ENCODE results near the gene LPP.

The LPP gene

DNA sequence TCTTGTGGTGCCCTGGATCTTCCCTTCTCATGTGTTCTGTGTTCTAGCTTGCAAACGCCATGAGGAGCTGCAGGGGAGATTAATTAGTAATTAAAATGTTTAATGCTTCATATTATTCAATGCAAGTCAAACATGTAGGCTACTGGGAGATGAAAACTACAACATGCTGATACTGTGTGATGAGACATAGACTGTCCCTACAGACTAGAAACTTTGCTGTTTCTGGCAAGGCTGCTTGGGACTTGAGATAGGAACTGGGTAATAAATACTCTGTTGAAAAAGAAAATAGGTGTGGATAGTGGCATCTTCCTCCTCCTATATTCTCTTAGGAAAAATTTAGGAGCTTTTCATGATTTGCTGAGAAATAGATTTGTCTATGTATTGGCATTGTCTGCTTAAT is 379.2 kb downstream of the LPP start:
- no peak for DNase-seq

DNA sequence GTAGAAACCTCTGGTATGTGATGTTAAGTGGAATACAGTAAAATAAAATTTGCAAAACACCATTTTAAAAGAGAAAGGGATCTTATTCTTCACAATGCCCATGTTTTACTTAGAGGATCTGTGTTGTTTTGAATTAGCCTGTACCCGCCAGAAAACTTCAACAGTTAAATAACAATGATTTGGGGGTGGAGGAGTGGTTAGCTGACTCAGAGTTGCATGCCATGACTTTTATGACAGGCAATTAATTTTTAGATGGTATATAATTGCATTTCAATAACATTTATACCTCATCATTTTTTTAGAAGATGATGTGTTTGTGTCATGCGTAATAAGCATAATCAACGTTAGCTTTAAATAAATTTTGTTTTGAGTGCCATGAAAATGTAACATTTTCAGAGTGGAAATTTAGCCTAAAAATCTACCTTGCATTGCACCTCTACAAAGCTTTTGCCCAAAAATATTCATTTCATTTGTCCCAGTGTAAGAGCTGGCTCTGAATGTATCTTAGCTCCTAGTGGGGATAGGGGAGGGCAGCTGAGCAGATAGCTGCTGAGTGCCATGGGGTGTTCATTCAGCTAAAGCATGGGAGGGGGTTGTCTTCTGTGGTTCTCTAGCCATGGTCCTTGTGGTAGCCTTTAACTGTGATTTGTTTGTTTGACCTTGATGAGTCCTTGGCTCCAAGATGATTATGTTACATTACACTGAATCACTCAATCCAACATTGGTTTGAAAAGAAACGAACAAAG is 379.8 kb downstream of the LPP start:
- no peak for DNase-seq

DNA sequence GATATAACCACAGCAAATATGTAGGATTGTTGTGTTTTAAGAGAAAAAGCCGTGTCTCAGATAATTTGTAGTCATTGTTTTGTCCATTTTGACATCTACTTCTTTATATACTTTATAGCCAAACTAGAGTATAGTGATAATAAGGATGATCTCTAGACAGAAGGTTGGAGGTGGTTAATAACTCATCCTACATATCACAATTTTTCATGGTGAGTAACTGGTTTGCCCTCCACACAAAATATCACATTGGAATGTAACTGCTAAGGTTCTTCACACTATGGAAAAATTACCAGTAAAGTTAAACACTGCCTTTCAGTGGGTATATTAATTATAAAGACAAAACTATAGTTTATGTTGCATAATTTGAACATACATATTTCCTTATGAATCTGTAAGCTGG is 380.7 kb downstream of the LPP start:
- DNase-seq: no peak

DNA sequence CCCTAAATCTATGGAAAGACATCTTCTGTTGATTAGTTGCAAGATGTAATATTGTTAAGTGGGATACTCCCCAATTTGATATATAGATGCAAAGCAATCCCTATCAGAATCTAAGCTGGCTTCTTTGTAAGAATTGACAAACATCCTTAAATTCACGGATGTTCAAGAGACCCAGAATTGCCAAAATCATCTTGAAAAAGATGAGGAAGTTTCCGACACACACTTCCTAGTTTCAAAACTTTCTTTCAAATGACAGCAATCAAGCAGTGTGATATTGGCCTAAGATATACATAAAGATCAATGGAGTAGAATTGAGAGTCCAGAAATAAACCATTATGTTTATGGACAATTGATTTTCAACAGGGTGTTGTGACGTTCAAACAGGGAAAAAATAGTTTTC is 383.6 kb downstream of the LPP start:
- peak in 2 of 3 donors; percentile 34 to 37 for DNase-seq

DNA sequence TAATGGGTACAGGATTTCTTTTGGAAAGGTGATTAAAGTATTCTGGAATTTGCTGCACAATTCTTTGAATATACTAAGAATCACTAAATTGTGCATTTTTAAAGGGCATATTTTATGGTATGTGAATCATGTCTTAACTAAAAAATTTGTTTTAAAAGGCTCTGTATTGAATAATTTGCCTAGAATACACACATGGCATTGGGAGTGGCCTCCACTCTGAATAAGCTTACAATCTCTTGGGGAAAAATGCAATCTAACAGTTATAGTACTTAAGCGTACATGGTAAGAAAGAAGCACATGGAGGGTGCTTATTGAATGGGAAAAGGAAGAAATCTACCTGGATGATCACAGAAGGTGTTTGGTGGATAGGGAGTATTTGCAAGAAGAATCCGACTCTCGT is 385.1 kb downstream of the LPP start:
- no peak for DNase-seq

DNA sequence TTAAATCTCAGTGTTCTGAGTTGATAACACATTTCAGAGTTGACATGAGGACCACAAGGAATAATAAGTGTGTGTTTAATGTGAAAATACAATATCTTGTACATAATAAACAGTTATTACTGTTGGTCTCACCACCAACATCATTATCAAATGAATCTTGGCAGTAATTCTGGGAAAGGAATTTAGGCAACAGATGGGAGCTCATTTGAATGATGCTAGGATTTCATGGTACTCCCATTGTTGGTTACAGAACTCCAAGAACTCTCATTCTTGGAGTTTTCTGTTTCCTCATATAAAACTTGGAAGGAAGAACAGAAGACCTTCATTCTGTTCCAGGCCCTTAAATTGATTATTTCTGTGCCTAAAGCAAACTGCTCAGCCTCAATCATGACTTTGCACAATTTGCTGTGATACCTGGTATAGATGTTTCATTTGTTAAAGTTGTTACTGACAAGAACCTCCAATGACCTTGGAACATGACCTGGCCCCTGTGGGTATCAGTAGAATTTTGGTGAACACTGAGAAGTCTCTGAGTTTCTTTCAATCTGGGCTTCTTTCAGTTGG is 385.8 kb downstream of the LPP start:
- DNase-seq: no peak

DNA sequence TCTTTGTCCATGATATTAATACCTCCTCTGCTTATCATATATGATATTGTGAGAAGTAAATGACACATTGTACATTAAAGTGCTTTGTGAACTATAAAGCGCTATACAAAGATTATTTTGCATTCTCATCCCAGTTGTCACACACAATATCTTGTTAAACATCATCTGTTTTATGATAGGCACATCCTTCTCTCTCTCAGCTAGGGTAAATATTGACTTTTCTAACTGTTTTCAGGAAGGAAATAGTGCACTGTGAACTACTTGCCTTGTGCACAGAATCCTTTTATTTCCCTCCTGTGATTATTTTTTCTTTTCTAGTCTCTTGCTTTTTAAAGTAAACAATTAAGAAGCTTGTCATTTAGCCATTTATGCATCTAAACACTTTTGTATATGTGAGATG is 388.2 kb downstream of the LPP start:
- DNase-seq: no peak

DNA sequence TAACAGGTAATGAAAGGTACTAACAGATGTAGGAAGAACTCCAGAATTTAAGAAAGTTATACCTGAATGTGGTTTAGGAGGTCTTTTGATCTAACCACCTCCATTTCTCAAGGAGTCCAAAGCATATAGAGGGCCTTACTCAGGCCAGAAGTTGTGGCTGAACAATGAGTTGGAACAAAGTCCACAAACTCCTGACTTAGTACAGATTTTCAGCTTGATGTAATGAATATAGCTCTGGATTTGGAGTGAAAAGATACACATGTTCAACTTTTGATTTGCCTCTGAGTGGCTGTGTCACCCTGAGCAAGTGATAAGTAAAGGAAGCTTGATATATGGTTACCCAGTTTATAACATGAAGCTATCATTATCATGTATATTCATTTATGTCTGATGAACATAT is 390.1 kb downstream of the LPP start:
- DNase-seq: no peak

DNA sequence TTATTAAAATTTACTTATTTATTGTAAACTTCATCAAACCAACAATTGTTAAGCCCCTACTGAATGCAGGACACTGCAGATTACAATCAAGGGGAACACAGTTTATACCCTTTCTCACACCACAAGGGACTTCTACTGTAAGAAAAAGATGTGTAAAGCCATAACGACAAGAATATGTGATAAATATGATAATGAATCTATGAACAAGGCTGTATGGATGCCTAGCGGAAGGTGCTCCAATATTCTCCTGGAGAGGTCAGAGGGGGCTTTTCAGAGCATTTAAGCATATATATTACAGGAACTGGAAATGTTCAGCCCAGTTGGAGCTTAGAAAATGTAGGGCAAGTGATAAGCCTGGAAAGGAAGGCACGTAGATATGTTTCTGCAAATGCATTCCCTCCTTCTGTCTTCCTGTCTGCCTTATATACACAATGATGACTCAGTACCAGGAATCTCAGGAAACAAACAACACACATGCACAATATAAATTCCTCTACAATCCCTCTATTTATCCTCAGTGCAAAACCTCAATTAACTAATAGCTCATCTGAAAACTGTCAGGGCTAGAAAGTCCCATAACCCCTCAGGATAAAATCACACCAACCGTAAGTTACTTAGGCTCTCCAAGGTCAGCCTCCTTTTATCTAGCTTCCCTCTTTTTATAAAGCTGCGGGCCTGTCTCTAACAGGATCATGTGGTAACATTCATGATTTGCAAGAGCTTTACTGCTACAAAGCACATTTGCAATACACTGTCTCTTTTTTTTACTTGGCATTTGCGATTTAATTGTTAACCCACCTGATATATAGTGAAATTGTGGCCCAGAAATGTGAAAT is 393.1 kb downstream of the LPP start:
- DNase-seq: no peak

DNA sequence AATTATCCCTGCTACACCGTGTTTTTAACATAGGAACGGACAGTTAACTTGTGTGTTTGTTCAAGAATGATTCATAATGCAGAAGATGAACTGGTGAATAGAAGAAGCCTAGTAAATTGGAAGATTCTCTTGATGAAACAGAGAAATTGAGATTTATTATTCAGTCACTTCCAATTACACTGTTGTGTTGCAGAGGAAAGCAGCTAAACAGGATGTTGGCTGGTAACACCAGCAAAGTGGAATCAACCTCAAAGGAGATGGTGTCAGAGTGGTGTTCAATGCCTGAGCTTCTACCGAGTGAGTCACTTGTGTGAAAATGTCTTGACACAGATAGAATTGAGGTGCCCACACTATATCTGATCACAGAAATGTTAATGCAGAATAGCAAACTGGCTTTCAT is 399.6 kb downstream of the LPP start:
- no peak for DNase-seq

DNA sequence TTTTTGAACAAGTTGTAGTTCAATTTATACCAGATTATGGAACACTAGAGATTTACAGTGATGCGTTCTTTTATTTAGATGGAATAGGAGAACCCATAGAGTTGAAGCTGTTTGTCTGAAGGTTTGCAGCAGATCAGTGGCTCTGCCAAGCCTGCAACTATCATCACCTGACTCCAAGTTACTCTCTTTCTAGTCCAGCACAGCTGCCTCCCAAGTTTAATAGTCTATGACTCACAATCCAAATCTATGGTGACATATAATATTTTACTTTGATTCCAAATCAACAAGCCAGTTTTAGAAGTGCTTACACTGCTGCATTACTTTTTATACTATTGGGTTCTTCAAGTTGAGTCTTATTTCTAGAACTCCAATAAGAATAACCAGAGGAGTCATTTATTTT is 400.4 kb downstream of the LPP start:
- DNase-seq: no peak

DNA sequence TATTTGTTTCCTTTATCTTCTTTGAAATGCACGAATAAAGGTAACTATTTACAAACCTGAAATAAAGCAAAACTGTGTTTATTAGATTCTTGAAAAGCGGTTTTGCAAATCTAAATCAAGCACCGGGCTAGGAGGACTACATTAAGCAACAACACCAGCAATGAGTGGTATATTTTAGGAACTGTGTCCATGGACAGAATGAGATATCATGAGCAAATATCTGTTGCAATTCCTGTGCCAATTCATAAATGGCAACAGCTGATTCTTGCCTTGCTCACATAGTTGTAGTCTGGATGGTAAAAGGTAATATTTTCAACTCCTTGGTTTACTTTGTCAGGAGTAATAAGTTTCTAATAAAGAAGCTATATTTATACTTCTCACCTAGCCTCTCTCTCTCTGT is 403.3 kb downstream of the LPP start:
- DNase-seq: peak; percentile 20 to 55 (median 50)

DNA sequence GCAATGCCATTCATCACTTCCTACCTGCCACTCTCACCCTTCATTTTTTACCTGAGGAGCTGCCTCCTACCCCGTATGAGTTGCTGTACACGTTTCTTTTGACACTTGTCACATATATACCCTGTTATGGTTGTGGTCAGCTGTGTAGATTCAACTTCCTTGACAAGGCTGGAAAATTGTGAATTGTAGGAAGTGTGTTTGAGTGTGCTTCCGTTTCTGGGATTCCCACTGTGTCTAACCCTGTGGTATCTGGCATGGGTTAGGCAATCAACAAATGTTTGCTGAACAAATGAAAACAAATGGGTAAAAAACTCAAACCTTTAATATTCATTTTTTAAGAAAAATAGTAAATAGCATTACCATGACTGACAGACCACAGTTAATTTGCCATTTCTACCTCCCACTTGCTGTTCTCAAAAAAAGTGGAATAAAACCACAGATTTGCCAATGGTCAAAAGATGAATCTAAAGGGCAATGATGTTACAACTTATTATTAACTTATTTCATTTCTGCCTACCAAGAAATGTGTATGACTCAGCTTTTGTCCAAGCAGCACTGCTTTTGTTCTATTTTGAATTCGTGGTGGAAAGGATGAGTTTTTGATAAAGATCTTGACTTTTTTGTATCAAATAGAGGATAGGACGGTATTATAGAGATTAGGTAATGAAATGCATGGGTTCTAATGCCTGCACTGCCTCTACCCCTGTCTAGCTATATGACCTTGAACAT is 404.6 kb downstream of the LPP start:
- peak; percentile 71 to 88 (median 85) for DNase-seq

DNA sequence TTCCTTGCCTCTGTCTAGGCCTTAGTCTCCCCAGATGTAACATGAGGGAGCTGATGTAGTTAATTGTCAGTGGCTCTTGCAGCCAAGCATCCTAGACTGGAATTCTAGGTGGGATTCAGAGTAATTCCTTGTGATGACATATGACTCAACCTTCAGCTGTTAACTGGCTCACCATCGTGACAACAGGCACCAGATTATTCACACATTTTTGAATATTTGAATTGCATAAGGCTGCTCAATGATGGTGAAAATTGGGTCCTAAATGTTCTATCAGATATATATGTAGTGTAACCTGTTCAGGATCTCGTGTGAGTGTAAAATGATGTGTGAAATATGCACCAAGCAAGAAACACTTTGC is 405.1 kb downstream of the LPP start:
- peak in 1 of 3 donors; percentile 53 for DNase-seq

DNA sequence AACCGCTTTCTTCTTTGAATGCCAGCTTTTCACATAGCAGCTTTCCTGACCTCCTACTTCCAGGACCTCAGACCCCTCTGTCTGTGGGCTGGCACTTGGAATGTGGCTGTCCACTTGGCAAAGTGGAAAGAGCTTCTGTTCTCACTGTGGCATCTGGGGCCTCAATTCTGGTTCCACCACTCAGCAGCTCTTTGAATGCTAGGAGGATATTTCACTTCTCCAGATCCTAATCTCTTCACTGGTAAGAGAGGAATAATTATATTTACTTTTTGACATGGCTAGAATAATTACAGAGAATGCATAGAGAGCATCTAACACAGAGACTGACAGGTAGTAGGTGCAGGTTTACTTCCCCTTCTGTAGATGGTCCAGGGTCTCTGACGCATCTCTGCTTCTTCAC is 405.9 kb downstream of the LPP start:
- DNase-seq: no peak

DNA sequence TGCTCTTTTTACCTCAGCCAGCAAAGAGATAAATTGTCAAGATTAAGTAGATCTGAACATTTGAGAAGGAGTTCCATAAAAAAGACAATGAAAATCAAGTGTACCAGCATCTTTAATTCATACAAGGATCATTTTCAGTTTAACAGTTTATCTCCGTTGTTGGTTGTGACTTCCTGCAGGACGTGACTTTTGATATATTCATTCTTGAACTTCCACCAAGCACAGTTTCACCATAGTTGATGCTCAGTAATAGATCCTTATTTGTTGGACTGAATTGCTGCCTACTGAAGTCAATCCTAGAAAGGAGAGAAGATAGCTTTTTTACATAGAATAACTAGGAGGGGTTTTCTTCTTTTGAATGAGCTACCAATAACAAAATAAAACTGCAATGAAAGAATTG is 408.2 kb downstream of the LPP start:
- no peak for DNase-seq

DNA sequence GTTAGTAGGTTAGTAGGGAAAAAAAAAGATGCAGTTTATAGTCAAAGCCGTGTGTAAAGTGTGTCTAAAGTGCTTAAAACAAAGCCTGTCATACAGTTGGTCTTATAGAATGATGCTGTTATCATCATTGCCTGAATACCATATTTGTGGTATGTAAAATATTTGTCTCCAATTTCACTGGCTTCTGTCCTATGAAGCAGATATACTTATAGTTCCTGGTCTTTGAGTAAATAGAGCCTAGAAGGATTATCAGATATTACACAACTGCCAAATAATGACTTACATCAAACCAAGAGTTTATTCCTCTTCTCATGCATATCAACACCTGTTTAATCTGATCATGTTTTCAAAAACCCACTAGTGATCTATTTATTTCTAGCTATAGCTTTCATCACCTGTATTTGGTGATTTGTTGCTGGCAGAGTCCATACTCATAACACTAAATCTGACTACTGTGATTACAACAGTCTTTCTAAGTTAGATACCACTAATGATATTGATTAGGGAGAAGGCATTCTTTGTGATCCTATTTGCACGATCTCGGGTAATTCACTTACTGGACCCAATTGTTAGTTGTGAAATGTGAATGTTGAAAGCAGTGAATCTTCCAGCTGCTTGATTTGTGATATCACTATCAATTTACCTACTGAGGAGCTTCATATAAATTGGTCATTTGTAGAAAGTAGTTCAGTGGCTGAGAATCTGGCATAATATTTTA is 413.7 kb downstream of the LPP start:
- no peak for DNase-seq

DNA sequence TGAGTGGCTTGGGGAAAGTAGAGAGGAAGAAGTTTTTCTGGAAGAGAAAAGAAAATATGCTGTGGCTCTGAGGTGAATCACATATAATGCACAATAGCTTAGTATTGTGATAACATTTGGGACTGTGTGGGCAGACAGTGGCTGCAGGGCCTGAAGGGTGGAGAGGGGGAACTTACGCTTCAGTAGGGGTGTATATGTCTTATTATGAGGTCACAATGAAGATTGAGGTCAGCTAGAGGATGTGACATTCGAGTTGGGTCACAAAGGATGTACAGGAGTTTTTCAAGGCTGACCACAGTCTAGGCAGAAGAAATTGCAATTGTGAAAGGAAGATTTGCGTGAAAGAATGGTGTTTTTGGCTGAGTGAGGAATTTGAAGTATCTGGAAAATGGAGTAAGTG is 414.8 kb downstream of the LPP start:
- DNase-seq: peak; percentile 43 to 64 (median 51)

DNA sequence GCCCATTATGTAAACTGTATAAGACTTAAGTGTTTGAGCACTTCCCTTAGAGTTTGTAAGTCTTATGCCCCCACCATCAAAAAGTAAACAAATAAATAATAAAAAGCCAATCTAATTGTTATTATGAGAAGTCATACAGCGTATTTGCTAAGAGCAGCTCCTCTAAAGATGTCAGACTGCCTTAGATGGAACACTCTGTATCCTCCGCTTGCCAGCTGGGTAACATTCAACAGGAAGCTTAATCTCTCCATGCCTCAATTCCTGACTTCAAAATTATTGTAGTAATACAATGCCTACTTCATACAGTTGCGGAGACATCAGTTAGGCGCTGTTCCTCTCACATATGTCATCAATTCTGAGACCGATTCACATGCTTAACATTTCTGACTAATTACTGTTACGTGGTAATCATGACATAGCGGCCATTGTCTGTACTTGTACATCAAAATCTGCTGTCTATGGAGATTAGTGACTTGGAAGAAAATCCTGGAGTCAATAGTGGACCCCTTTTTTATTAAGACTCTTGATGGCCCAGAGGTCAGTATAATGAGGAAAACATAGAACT is 417.7 kb downstream of the LPP start:
- no peak for DNase-seq

DNA sequence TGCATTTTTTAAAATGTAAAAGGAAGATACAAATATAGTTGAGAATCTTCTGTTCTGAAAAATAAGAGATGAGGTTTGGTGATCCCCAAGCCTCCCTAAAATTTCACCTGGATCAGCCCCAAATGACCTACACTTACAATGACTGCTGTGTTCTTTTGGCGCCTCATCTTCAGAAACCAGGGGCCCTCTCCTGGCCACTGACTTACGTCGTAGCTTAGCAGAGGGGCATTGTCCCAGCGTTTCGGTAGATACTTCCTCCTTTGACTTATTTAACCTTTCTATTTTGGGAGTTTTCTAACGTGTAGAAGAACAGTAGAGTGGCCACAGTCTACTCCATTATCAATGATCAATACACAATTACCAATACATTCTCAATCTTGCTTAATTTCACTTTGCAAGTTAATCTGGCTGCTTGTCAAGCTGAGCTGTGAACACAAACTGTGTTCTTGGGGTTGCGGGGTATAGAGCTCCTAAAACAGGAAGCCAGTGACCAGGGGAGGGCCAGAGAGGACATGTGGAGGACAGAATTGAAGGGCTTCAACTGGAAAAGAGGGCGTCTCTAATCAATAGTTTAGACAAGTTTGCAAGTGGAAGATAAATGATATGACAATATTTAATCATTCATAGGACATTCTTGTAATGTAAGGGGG is 419.5 kb downstream of the LPP start:
- peak in 1 of 3 donors; percentile 26 for DNase-seq

DNA sequence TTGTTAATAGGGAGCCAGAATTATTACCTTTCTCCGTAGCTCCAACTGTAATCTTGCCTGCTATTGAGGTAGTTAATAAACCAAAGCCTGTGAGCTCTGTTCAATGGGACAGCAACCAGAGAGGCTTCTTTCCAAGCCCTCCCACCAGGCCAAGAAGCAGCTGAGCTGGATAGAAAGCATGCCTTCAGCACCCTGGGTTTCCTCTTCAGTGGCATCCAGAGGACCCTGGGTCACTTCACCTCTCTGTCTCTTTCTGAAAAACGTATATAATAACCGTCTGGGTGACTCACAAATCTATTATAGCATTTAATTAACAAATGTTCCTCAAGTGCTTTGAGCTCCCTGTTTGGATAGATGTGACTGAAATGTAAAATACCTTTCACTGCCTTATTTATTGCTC is 420.0 kb downstream of the LPP start:
- DNase-seq: no peak

DNA sequence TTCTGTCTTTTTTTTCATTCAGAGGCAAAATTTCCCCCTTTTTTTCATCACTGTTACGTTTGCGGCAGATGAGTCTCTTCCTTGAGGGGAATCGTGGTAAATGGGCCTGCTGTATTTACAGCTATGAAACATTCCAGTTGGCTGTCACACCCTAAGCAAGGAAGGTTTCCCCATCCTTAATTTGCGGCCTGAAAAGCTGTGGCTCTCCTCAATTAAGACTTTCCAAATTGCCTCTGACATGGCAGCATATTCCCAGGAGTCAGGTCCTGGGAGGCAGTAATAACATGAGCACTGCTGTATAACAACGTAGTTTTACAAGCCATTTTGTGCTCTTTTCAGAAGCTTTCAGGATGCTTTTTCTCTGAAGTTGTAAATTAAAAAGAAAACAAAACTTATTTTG is 420.9 kb downstream of the LPP start:
- DNase-seq: no peak

All from suppressor macrophage treated with lipopolysaccharide for 1 hour (primary cell).